Putamen (tissue), 1 donor: ENCODE measurements around the gene PAN3.
"Not testable (repeated sequence)": the region's sequence is repeated elsewhere in the genome, so short reads cannot be mapped to it uniquely, and the experiment has no call there.

ENCODE experiments used
- DNase-seq: peaks from one replicate; pipeline ENCODE4 v3.0.0-alpha.2; 2016; ENCODE audit warnings: low spot score

The PAN3 gene

GRCh38 chr13:28138012-28138755, at the start of gene PAN3:
PAN3 (plus strand) TSS chr13:28138545; CDS start chr13:28138658, 113 bp downstream.
- peak; percentile 92 for DNase-seq

DNA sequence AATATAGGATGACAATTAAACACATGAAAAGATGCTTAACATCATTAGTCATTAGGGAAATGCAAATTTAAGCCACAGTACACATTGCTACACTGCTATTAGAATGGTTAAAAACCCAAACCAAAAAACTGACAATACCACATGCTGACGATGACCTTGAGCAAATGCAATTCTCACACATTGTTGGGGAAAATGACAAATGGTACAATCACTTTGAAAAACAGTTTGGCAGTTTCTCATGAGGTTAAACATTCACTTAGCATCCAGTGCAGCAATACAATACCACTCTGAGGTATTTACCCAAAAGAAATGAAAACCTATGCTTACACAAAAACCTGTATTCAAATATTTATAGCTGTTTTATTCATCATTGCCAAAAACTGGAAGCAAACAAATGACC, 49.3 kb upstream of the PAN3 start:
- DNase-seq = no peak

GRCh38 chr13:28092431-28092830, 45.9 kb upstream of the PAN3 start:
- no peak for DNase-seq

GRCh38 chr13:28093881-28094280, 44.5 kb upstream of the PAN3 start:
- no peak for DNase-seq

DNA sequence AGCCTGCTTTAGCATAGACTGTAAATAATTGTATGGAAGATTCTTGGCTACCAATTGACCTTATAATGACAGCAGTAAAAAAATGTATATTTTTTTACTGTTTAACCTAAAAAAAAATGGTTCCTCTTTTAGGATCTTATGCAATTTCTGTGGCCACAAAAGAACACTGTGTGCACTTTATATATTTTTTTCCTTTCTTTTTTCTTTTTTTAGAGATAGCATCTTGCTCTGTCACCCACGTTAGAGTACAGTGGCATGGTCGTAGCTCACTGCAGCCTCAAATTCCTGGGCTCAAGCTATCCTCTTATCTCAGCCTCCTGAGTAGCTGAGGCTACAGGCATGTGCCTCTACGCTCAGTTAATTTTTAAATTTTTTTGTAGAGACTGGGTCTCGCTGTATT, 44.0 kb upstream of the PAN3 start:
- no peak for DNase-seq

DNA sequence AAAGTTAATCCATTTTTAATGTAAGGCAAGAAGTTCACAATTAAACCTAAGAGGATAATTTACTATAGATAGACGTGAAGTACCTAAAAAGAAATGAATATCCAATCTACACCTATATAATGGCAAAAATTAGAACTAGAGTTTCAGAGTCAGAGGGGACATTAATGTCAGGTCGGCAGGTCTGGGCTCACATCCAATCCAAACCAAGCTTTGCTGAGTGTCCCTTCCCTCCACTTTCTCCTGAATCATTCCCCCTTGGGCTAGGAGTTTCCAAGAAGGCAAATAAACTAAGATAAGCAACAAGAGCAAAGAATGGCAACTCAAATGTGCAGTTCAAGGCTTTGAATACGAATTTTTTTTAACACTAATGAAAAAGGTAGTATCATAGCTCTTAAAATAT, 40.8 kb upstream of the PAN3 start:
- DNase-seq = no peak

DNA sequence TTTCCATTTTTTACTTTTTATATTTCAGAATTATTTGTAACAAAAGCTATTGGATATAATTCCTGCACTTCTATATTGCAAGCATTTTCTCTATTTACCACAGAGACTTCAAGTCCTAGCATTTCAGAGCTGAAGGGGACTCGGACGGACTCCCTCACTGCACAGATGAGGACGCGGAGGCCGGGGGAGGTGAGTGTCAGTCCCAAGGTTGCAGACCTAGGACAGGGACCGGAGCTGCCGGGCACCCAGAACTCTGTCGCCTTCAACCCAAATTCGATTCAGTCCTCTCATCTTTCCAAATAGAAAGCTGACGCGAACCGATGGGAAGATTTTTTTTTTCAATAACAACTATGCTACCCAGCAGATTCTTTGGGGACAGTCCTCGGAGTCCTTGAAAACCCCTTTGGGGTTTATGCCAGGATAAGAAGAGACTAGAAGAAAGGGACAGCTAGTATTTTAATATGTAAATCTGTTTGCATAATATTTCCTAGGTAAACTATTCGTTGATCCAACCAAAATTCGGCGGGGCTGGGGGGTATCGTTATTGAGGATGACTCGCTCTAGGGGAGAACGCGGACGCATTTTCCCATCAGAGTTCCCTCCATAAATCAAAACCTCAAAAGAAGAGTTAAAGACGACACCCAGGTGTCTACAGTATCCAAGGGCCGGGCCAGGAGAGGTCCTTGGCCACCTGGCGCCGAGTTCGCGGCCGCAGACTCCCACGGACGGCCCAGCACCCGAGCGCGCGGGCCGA, 38.8 kb upstream of the PAN3 start:
- no peak for DNase-seq

DNA sequence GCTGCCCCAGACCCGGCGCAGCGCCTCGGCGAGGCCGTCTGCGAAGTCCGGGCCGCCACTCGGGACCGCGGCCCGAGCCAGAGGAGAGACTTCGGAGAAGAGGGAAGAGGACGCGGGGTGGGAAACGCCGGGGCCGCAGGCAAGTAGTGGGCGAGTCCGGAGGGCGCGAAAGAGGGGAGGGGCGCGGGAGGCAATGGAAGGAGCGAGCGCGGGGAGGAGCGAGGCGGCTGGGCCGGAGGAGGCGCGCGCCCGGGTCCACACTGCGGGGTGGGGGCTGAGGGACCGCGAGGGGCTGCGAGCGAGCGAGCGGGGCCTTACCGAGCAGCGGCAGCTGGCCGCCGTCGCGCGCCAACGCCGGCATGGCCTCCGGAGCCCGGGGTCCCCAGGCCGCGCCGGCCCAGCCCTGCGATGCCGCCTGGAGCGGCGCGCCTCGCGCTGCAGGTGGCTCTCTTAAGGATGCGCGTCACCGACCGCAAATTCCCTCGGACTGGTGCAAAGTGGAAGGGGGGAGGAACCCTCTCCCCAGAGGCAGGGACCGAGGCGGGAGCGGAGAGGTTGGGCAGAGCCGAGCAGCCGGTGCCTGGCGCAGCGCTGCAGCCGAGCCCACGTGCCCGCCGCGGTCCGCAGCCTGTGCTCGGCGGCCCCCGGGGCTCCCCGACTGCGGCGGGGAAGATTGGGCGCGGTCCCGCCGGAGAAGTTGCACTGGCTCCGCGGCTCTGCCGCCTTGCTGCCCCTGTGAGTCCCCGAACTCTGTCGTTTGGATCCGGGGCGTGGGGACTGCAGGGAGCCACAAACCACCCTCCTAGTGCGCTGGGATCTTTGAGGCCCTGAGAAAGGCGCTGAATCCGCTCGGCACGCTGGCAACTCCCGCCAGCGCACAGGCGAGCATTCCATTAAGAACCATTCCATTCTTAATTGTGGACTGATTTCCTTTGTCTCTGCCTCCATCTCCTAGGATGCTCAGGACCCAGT, 37.9 kb upstream of the PAN3 start, which contains the start of gene FLT3:
Gene FLT3, minus strand, starts transcription at position 427 of the 972 bp plus-strand sequence. Its CDS starts 66 bp downstream, at position 361.
- DNase-seq = no peak

DNA sequence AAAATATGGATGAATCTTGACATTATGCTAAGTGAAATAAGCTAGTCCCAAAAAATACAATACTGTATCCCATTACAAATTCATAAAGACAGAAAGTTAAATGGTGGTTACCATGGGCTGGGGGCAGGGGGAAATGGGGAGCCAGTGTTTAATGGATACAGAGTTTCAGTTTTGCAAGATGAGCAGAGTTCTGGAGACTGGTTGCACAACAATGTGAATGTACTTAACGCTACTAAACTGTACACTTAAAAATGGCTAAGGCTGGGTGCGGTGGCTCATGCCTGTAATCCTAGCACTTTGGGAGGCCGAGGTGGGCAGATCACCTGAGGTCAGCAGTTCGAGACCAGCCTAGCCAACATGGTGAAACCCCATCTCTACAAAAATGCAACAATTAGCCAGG, 36.5 kb upstream of the PAN3 start:
- not testable (repeated sequence) for DNase-seq

GRCh38 chr13:28106976-28107375, 31.4 kb upstream of the PAN3 start:
- DNase-seq = no peak

DNA sequence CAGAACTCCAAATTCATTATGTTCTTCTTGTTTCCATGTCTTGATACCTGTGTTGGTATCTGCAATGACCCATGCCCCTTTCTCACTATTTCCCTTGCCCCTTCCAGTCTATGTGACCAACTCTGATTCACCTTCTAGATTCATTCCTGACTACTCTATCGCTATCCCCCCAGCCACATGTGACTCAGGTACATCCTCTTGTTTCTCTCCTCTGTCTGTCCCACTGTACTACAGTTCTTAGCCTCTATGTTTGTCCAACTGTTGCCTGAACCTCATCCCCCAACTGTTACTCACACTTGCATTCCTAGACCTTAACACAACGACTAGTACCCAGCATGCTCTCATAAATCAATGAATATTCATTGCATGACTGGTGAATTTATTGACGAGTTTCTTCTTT, 27.9 kb upstream of the PAN3 start:
- DNase-seq = no peak

GRCh38 chr13:28116736-28117135, 21.6 kb upstream of the PAN3 start:
- DNase-seq = no peak

- no peak for DNase-seq
Observed at GRCh38 chr13:28117689-28118377, 20.5 kb upstream of the PAN3 start.

GRCh38 chr13:28120317-28120716, 18.0 kb upstream of the PAN3 start:
- DNase-seq = no peak

- DNase-seq = no peak
Observed at GRCh38 chr13:28121224-28121623, 17.1 kb upstream of the PAN3 start.

GRCh38 chr13:28128030-28128429, 10.3 kb upstream of the PAN3 start:
- DNase-seq = no peak

DNA sequence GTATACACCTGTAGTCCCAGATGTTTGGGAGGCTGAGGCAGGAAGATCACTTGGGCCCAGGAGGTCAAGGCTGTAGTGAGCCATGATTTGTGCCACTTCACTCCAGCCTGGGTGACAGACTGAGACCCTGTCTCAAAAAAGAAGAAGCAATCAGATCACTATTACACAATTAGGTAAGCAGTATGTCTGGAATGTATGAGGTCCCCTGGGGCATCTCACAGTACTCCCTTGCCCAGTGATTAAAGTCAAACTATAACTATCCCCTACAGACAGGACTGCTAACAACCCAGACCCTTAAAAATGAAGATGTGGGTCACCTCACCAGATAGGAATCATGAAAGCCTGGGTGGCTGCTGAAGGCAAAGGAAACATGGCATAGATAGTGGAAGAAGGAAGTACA, 9.4 kb upstream of the PAN3 start:
- DNase-seq = no peak

GRCh38 chr13:28129911-28130693, 8.2 kb upstream of the PAN3 start:
- no peak for DNase-seq

- no peak for DNase-seq
Observed at GRCh38 chr13:28131646-28132045, 6.7 kb upstream of the PAN3 start.

- no peak for DNase-seq
Observed at GRCh38 chr13:28136916-28137315, 1.4 kb upstream of the PAN3 start.

DNA sequence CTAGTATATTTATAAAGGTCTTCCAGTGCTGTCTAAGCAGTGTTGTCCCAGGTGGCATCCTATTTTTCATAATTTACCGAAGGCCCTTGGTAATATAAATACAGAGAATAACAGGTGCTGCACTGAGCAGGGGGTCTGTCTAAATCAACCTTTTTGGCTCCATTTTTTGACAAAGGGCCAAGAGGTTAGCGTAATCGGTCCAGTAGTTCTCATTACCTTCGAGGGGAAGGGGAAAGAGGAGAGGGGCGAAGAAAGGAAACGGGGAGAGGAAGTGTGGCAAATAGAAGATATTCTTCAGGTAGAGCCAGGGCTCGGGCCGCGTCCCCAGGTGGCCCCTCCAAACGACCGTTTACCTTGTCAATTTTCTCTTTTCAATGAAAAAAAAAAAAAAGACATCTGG, 749 bp upstream of the PAN3 start:
- DNase-seq = peak; percentile 21
